ENCODE data around the gene ANAPC4. TPM values are rescaled to one million over a fixed set of nuclear protein-coding genes. Genes with fewer than 3 reads are reported as not detected.

Gene ANAPC4
- total RNA-seq, 1 experiment from 2014 or later, result 42.8 TPM

GRCh38 chr4:25383647-25384046 is 6.6 kb downstream of the ANAPC4 start:
- TF ChIP-seq, protein P1, sequence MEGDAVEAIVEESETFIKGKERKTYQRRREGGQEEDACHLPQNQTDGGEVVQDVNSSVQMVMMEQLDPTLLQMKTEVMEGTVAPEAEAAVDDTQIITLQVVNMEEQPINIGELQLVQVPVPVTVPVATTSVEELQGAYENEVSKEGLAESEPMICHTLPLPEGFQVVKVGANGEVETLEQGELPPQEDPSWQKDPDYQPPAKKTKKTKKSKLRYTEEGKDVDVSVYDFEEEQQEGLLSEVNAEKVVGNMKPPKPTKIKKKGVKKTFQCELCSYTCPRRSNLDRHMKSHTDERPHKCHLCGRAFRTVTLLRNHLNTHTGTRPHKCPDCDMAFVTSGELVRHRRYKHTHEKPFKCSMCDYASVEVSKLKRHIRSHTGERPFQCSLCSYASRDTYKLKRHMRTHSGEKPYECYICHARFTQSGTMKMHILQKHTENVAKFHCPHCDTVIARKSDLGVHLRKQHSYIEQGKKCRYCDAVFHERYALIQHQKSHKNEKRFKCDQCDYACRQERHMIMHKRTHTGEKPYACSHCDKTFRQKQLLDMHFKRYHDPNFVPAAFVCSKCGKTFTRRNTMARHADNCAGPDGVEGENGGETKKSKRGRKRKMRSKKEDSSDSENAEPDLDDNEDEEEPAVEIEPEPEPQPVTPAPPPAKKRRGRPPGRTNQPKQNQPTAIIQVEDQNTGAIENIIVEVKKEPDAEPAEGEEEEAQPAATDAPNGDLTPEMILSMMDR (conservative IDR thresholded peaks at IDR 0.05; ENCODE audit: low read depth, low read length), result no peak
- no peak for TF ChIP-seq EZH2 (IDR thresholded peaks at IDR 0.05; ENCODE audit: borderline replicate concordance, low read depth, low read length, poor library complexity, severe bottlenecking)
- H3K4me1 ChIP-seq (ENCODE audit: insufficient read depth, low read length, poor library complexity, severe bottlenecking), result no peaks in the 10 kb centered on the region
- DNase-seq (ENCODE audit: low spot score), result no peak
- intact Hi-C loops (cut with micrococcal nuclease; ENCODE audit: unreplicated experiment), result no loop called here
- H3K9me3 ChIP-seq (ENCODE audit: low read depth, low read length, poor library complexity, severe bottlenecking), result no peaks in the 10 kb centered on the region
- H3K27me3 ChIP-seq (replicated peaks; ENCODE audit: insufficient read depth, low read depth, low read length, poor library complexity), result no peaks in the 10 kb centered on the region
- no peak overlapping the region for H3K4me3 ChIP-seq (ENCODE audit: low read depth, low read length, poor library complexity, severe bottlenecking)
- CTCF ChIA-PET, result no interaction called here
- POLR2A ChIA-PET (ENCODE audit: low non-redundant PET), result no interaction called here
- no peak overlapping the region for H3K27ac ChIP-seq (ENCODE audit: low read depth, low read length, poor library complexity, severe bottlenecking)
- BruUV-seq (replicated peaks), result no TSS peak
- H3K36me3 ChIP-seq (ENCODE audit: insufficient read depth, low read length, poor library complexity, severe bottlenecking), result peaks cover 26% of the 10 kb centered on the region

DNA sequence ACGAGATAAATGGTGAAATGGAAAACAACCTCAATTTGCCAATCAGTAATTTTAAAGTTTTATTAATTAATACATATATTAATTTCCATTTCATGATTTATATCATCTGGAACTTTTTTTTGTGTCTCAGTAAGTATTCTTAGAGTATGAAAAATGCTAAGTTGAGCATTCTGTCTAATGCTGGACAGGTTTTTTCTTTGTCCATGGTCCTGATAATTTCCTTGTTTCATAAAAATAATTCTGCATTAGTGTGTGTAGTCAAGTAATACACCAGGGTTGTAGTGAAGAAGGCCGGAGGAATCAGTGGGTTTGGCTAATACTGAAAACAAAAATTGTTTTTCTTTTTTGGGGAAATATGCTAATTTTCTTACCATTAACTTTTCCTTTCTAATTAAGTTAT is 9.9 kb downstream of the ANAPC4 start:
- no peak overlapping the region for H3K27ac ChIP-seq (ENCODE audit: low read depth, low read length, poor library complexity, severe bottlenecking)
- H3K9me3 ChIP-seq (ENCODE audit: low read depth, low read length, poor library complexity, severe bottlenecking), result no peaks in the 10 kb centered on the region
- TF ChIP-seq, protein P1 (conservative IDR thresholded peaks at IDR 0.05; ENCODE audit: low read depth, low read length), result no peak
- TF ChIP-seq EZH2 (IDR thresholded peaks at IDR 0.05; ENCODE audit: borderline replicate concordance, low read depth, low read length, poor library complexity, severe bottlenecking), result no peak
- no peak overlapping the region for H3K4me3 ChIP-seq (ENCODE audit: low read depth, low read length, poor library complexity, severe bottlenecking)
- BruUV-seq (replicated peaks), result no TSS peak
- H3K27me3 ChIP-seq (replicated peaks; ENCODE audit: insufficient read depth, low read depth, low read length, poor library complexity), result no peaks in the 10 kb centered on the region
- peaks cover 35% of the 10 kb centered on the region for H3K36me3 ChIP-seq (ENCODE audit: insufficient read depth, low read length, poor library complexity, severe bottlenecking)
- intact Hi-C loops (cut with micrococcal nuclease; ENCODE audit: unreplicated experiment), result no loop called here
- POLR2A ChIA-PET (ENCODE audit: low non-redundant PET), result no interaction called here
- CTCF ChIA-PET, result no interaction called here
- DNase-seq (ENCODE audit: low spot score), result no peak
- H3K4me1 ChIP-seq (ENCODE audit: insufficient read depth, low read length, poor library complexity, severe bottlenecking), result no peaks in the 10 kb centered on the region

GRCh38 chr4:25397305-25397704 is 20.2 kb downstream of the ANAPC4 start:
- H3K27me3 ChIP-seq (replicated peaks; ENCODE audit: insufficient read depth, low read depth, low read length, poor library complexity), result no peaks in the 10 kb centered on the region
- H3K4me1 ChIP-seq (ENCODE audit: insufficient read depth, low read length, poor library complexity, severe bottlenecking), result no peaks in the 10 kb centered on the region
- no peak overlapping the region for H3K27ac ChIP-seq (ENCODE audit: low read depth, low read length, poor library complexity, severe bottlenecking)
- ChIA-PET CTCF (no interaction called here), POLR2A (ENCODE audit: low non-redundant PET) (no interaction called here)
- no peak for TF ChIP-seq EZH2 (IDR thresholded peaks at IDR 0.05; ENCODE audit: borderline replicate concordance, low read depth, low read length, poor library complexity, severe bottlenecking)
- TF ChIP-seq, protein P1 (conservative IDR thresholded peaks at IDR 0.05; ENCODE audit: low read depth, low read length), result no peak
- no TSS peak for BruUV-seq (replicated peaks)
- intact Hi-C loops (cut with micrococcal nuclease; ENCODE audit: unreplicated experiment), result no loop called here
- peaks cover 9% of the 10 kb centered on the region for H3K9me3 ChIP-seq (ENCODE audit: low read depth, low read length, poor library complexity, severe bottlenecking)
- H3K36me3 ChIP-seq (ENCODE audit: insufficient read depth, low read length, poor library complexity, severe bottlenecking), result peaks cover 48% of the 10 kb centered on the region
- H3K4me3 ChIP-seq (ENCODE audit: low read depth, low read length, poor library complexity, severe bottlenecking), result no peak overlapping the region
- no peak for DNase-seq (ENCODE audit: low spot score)
